ENCODE results near the gene ULK4.

GRCh38 chr3:41293169-41293681, 668.7 kb downstream of the ULK4 start:
- TF ChIP-seq CTCF (IDR thresholded peaks at IDR 0.05; ENCODE audit: borderline replicate concordance, extremely low read depth, low read length, poor library complexity, severe bottlenecking) (no peak), EZH2 (IDR thresholded peaks at IDR 0.05; ENCODE audit: borderline replicate concordance, low read depth, low read length, severe bottlenecking) (no peak)

Measured in DND-41 (cell line).